GM18867 (cell line): ENCODE measurements around the gene ADGRF5.

Experiments
- ATAC-seq: cut with Tn5 transposase; IDR thresholded peaks from one replicate; pipeline ENCODE4 v1.9.1; 2021; ENCODE audit warnings: mild to moderate bottlenecking, moderate library complexity; ENCODE audit not compliant: unreplicated experiment

Gene ADGRF5, protein sequence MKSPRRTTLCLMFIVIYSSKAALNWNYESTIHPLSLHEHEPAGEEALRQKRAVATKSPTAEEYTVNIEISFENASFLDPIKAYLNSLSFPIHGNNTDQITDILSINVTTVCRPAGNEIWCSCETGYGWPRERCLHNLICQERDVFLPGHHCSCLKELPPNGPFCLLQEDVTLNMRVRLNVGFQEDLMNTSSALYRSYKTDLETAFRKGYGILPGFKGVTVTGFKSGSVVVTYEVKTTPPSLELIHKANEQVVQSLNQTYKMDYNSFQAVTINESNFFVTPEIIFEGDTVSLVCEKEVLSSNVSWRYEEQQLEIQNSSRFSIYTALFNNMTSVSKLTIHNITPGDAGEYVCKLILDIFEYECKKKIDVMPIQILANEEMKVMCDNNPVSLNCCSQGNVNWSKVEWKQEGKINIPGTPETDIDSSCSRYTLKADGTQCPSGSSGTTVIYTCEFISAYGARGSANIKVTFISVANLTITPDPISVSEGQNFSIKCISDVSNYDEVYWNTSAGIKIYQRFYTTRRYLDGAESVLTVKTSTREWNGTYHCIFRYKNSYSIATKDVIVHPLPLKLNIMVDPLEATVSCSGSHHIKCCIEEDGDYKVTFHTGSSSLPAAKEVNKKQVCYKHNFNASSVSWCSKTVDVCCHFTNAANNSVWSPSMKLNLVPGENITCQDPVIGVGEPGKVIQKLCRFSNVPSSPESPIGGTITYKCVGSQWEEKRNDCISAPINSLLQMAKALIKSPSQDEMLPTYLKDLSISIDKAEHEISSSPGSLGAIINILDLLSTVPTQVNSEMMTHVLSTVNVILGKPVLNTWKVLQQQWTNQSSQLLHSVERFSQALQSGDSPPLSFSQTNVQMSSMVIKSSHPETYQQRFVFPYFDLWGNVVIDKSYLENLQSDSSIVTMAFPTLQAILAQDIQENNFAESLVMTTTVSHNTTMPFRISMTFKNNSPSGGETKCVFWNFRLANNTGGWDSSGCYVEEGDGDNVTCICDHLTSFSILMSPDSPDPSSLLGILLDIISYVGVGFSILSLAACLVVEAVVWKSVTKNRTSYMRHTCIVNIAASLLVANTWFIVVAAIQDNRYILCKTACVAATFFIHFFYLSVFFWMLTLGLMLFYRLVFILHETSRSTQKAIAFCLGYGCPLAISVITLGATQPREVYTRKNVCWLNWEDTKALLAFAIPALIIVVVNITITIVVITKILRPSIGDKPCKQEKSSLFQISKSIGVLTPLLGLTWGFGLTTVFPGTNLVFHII (N-terminal part only)

GRCh38 chr6:46921731-46922130 is at the start of gene ADGRF5:
ADGRF5 (minus strand) TSS chr6:46921938; CDS start chr6:46906762, 15,176 bp downstream.
- no peak for ATAC-seq

DNA sequence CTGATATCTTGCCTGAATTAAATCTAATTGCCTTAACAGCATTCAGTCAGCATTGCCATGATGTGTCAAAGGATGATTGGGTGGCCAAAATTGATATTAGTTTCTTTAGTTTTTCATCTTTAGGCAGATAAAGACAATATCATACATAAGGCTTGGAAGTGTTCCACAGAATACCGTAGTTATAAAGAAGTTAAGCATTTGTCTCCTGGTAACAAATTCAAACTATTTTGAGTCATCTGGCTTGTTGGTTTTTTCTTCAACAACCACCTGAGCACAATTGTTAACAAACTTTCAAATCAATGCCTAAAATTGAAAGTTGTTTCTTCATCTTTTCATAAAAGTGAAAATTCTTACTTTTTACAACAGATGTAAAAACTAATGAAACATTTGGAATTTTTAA is 47.5 kb upstream of the ADGRF5 start:
- no peak for ATAC-seq

DNA sequence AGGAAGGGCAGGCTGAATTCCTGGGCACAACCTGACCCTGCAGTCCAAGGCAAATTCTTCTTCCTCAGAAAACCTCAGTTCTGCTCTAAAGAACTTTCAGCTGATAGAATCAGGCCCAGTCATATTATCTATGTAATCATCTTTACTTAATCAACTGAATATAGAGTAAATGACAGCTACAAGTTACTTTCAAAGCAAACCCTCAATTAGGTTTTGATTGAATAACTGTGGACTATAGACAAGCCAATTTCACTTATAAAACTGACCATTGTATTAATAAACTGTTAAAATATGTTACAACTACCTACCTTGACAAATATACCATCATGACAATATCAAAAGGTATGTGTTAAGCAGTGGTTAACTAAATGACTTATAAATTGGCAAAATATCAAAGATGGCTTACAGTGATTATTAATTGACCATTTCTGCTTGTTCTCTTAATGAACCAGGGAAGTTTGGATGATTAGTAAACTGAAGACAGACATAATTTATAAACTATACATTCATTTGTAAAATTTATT is 46.1 kb upstream of the ADGRF5 start:
- ATAC-seq = no peak

GRCh38 chr6:46964716-46965519 is 43.2 kb upstream of the ADGRF5 start:
- ATAC-seq = no peak

- no peak for ATAC-seq
Observed at GRCh38 chr6:46963626-46964025, 41.9 kb upstream of the ADGRF5 start.

GRCh38 chr6:46963039-46963438 is 41.3 kb upstream of the ADGRF5 start:
- ATAC-seq = no peak

- no peak for ATAC-seq
Observed at GRCh38 chr6:46961711-46962110, 40.0 kb upstream of the ADGRF5 start.

GRCh38 chr6:46961232-46961631 is 39.5 kb upstream of the ADGRF5 start:
- peak; percentile 63 for ATAC-seq

- no peak for ATAC-seq
Observed at GRCh38 chr6:46959419-46959818, 37.7 kb upstream of the ADGRF5 start.

DNA sequence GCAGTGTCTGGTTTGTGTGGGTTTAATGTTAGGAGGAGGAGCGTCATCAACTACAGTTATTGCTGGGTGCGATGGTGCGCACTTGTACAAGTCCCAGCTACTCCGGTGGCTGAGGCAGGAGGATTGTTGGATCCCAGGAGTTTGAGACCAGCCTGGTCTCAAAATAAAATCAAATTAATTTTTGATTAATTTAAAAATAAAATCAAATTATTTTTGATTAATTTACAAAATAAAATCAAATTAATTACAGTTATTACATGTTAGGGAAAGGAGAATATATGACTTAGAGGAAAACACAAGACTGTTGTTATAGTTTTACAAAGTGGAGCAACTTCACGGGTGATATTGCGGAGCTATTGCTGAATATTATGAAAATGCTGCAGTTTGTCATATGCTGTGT is 34.7 kb upstream of the ADGRF5 start:
- no peak for ATAC-seq

DNA sequence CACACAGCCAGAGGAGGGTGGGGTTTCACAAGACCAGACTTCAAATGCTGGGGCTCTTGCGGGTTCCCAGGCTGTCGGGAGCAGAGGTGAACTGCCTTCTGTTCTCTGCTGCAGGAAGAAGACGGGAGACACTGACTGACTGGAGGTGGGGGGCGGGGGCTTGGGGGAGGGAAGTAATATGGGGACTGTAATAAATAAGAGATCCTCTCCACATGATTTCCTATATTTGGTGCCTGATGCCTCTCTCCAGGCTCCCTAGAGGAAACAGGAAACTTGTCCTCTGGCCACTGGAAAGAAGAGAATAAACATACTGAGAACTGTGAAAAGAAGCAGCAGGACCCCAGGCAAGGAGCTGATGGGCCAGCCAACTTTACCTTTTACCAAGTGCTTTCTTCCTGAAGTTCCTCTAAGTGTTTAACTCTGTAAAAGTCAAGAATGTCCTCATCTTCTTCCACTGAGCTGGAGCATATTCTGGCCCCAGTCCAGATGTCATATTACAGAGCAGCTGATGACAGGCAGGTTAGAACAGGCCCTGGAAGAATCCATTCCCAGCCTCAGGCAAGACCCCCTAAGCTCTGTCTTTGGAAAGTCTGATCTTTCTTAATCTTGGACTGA is 33.2 kb upstream of the ADGRF5 start:
- ATAC-seq = no peak

GRCh38 chr6:46953921-46954320 is 32.2 kb upstream of the ADGRF5 start:
- ATAC-seq = no peak

DNA sequence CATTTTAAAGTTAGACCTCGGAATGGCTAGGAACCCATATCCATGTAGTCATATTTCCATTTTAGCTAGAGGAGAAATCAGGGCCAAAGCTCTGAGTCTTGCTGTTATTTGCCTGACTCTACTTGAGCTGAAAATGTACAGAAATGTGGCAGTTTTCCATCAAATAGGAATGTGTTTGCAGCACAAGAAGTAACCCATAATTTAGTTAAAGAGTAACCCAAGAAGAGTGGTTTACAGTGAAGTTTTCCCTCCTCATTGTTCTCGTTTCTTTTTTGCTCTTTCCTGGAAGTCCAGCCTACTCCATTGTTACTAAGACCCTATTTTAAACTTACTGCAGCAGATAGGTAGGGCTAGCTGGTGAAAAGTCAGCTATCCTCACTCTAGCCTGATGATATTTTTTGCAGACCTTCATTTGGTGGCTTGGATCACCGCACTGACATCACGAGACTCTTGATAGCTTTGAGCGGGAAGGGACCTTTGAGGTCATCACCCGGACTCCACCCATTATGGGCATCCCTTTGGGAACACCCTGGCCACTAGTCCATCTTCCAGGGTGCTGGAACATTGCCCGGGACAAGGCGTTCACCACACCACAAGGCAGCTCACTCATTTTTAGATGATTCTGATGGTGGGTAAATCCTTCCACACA is 28.0 kb upstream of the ADGRF5 start:
- no peak for ATAC-seq

- no peak for ATAC-seq
Observed at GRCh38 chr6:46948699-46949098, 27.0 kb upstream of the ADGRF5 start.

DNA sequence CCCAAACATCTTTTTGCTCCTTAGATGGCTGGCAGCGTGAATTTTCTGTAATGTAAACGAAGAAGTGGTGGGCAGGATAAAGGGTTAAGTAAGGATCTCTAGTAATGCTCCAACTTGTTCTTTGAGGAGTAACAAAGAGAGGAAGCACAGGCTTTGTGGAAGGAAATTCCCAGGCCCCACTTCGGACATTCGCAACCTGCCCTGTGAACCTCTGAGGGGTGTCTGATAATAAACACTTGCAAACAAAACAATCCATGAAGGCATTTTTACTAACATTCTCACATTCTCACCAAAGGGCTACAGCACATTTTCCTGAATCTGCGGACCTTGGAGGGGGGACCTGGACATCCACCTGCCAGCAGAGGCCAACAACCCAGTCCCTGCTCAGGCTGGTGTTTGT is 25.8 kb upstream of the ADGRF5 start:
- no peak for ATAC-seq

DNA sequence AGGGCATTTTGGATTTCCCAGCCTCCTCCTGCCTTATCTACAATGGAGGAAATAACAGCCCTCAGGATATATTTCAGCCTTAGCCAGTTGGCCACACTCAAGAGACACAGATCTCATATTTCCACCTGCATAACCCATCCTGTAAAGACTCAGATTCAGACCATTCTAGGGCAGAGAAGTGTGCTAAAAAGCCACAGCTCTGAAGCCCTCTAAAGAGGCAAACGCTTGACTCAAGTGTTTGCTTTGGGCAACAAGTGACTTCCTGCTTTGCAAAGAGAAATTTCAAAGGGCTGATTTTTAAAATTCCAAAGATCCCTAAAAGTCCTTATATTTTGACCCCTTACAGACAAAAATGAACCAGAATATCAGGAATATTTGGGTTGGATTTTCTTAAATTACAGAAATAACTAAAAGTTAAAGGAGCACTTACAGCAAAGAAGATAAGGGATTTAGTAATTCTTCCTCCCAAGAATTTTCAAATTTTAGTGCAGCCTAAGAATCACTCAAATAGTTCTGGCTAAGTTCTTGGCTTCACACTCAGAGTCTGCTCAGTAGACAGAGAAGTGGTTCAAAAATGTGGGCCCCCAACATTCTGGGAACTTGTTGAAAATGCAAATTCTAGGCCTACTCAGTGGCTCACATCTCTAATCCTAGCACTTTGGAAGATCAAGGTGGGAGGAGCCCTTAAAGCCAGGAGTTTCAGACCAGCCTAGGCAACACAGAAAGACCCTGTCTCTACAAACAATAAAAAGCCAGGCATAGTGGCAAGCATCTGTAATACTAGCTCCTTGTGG is 18.9 kb upstream of the ADGRF5 start:
- no peak for ATAC-seq

- ATAC-seq = no peak
Observed at GRCh38 chr6:46937642-46938041, 15.9 kb upstream of the ADGRF5 start.

- no peak for ATAC-seq
Observed at GRCh38 chr6:46935687-46936086, 13.9 kb upstream of the ADGRF5 start.
